ENCODE results near the gene VPS72.

- no peak for TF ChIP-seq POLR2A (IDR thresholded peaks at IDR 0.05)
- TF ChIP-seq, protein P1, sequence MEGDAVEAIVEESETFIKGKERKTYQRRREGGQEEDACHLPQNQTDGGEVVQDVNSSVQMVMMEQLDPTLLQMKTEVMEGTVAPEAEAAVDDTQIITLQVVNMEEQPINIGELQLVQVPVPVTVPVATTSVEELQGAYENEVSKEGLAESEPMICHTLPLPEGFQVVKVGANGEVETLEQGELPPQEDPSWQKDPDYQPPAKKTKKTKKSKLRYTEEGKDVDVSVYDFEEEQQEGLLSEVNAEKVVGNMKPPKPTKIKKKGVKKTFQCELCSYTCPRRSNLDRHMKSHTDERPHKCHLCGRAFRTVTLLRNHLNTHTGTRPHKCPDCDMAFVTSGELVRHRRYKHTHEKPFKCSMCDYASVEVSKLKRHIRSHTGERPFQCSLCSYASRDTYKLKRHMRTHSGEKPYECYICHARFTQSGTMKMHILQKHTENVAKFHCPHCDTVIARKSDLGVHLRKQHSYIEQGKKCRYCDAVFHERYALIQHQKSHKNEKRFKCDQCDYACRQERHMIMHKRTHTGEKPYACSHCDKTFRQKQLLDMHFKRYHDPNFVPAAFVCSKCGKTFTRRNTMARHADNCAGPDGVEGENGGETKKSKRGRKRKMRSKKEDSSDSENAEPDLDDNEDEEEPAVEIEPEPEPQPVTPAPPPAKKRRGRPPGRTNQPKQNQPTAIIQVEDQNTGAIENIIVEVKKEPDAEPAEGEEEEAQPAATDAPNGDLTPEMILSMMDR (IDR thresholded peaks at IDR 0.05) = no peak
Observed at GRCh38 chr1:151175863-151176262, 14.1 kb downstream of the VPS72 start, which contains the start of gene TMOD4.

Data from ovary (tissue), 3 donors.